ENCODE data around the gene ADAMTS19. TPM values are rescaled to one million over a fixed set of nuclear protein-coding genes. Genes with fewer than 3 reads are reported as not detected.

The ADAMTS19 gene
- total RNA-seq, 4 donors from 2014 or later, result 0.42 to 12.0 (median 2.7) TPM; not detected in 1

- no peaks in the 10 kb centered on the region for H3K9me3 ChIP-seq
- H3K4me3 ChIP-seq, result no peak overlapping the region
- H3K4me1 ChIP-seq, result no peaks in the 10 kb centered on the region
- H3K27ac ChIP-seq, result no peak overlapping the region
- no peak for DNase-seq (ENCODE audit: low spot score in 2 of 2)
- no peaks in the 10 kb centered on the region for H3K36me3 ChIP-seq
- WGBS, 2 donors, result 85 to 93% methylated on average over 4 of the region's 4 CpGs
- TF ChIP-seq CTCF (IDR thresholded peaks at IDR 0.05) (no peak), POLR2A (IDR thresholded peaks at IDR 0.05) (no peak), EP300 (IDR thresholded peaks at IDR 0.05) (no peak)
- H3K27me3 ChIP-seq, result no peaks in the 10 kb centered on the region
These were observed 264.5 kb downstream of the ADAMTS19 start for GRCh38 chr5:129724647-129725046.

- Histone ChIP-seq H3K4me3 (no peak overlapping the region), H3K4me1 (no peaks in the 10 kb centered on the region), H3K27me3 (no peaks in the 10 kb centered on the region), H3K9me3 (no peaks in the 10 kb centered on the region), H3K36me3 (no peaks in the 10 kb centered on the region), H3K27ac (no peak overlapping the region)
- DNase-seq (ENCODE audit: low spot score in 2 of 2), result no peak
- TF ChIP-seq CTCF (IDR thresholded peaks at IDR 0.05), result no peak
- TF ChIP-seq EP300 (IDR thresholded peaks at IDR 0.05), result no peak
- TF ChIP-seq POLR2A (IDR thresholded peaks at IDR 0.05), result no peak
- 54 to 75% methylated on average over 2 of the region's 2 CpGs for WGBS, 2 donors
These were observed 279.7 kb downstream of the ADAMTS19 start for GRCh38 chr5:129739773-129740172.

GRCh38 chr5:129743541-129744187 lies 283.6 kb downstream of the ADAMTS19 start:
- Histone ChIP-seq H3K4me3 (no peak overlapping the region), H3K27ac (no peak overlapping the region), H3K4me1 (no peaks in the 10 kb centered on the region), H3K27me3 (no peaks in the 10 kb centered on the region), H3K36me3 (no peaks in the 10 kb centered on the region), H3K9me3 (no peaks in the 10 kb centered on the region)
- no peak for DNase-seq (ENCODE audit: low spot score in 2 of 2)
- TF ChIP-seq EP300 (IDR thresholded peaks at IDR 0.05) (no peak), CTCF (IDR thresholded peaks at IDR 0.05) (no peak)
- WGBS, 2 donors, result 68 to 69% methylated on average over 2 of the region's 2 CpGs

GRCh38 chr5:129745997-129746396 lies 285.9 kb downstream of the ADAMTS19 start:
- H3K4me3 ChIP-seq, result no peak overlapping the region
- no peaks in the 10 kb centered on the region for H3K27me3 ChIP-seq
- no peaks in the 10 kb centered on the region for H3K36me3 ChIP-seq
- no peak for DNase-seq (ENCODE audit: low spot score in 2 of 2)
- no peak overlapping the region for H3K27ac ChIP-seq
- no peaks in the 10 kb centered on the region for H3K9me3 ChIP-seq
- TF ChIP-seq EP300 (IDR thresholded peaks at IDR 0.05) (no peak), CTCF (IDR thresholded peaks at IDR 0.05) (no peak), POLR2A (IDR thresholded peaks at IDR 0.05) (no peak)
- 92 to 95% methylated on average over 4 of the region's 4 CpGs for WGBS, 2 donors
- no peaks in the 10 kb centered on the region for H3K4me1 ChIP-seq

- no peak for DNase-seq (ENCODE audit: low spot score in 2 of 2)
- Histone ChIP-seq H3K4me3 (no peak overlapping the region), H3K4me1 (no peaks in the 10 kb centered on the region), H3K27ac (no peak overlapping the region), H3K27me3 (no peaks in the 10 kb centered on the region), H3K9me3 (no peaks in the 10 kb centered on the region), H3K36me3 (no peaks in the 10 kb centered on the region)
- TF ChIP-seq POLR2A (IDR thresholded peaks at IDR 0.05) (no peak), CTCF (IDR thresholded peaks at IDR 0.05) (no peak), EP300 (IDR thresholded peaks at IDR 0.05) (no peak)
- 43 to 66% methylated on average over 2 of the region's 2 CpGs for WGBS, 2 donors
These were observed 286.8 kb downstream of the ADAMTS19 start for GRCh38 chr5:129746876-129747275.

Measured in tibial nerve (tissue), 4 donors.